Brain microvascular endothelial cell (primary cell): Measurements from ENCODE around the gene CES1.

Source experiments
- DNase-seq: peaks from one replicate; pipeline ENCODE4 v3.0.0-alpha.2; 2020
- H3K27ac ChIP-seq: fragments of 250-450 bp; sonication (Bioruptor Pico); 2 replicates; pipeline ENCODE4 v1.5.1; 2020; ENCODE audit warnings: mild to moderate bottlenecking, moderate library complexity
- H3K27me3 ChIP-seq: fragments of 250-450 bp; sonication (Bioruptor Pico); replicated peaks from 2 replicates; pipeline ENCODE4 v1.5.1; 2020; ENCODE audit warnings: mild to moderate bottlenecking
- H3K36me3 ChIP-seq: fragments of 250-450 bp; sonication (Bioruptor Pico); replicated peaks from 2 replicates; pipeline ENCODE4 v1.5.1; 2020; ENCODE audit warnings: mild to moderate bottlenecking
- H3K4me3 ChIP-seq: 2 replicates; pipeline ENCODE4 v1.5.1; 2011; ENCODE audit warnings: low read depth, mild to moderate bottlenecking, control low read depth, low read length, moderate library complexity
- CTCF ChIP-seq: IDR thresholded peaks from 2 replicates; pipeline ENCODE4 v1.5.1; 2011; ENCODE audit warnings: low read depth, mild to moderate bottlenecking, moderate library complexity, low read length, control low read depth, inconsistent platforms; ENCODE audit errors: missing control alignments
- in situ Hi-C: cut with HindIII; loops from 2 replicates; pipeline ENCODE4 v1.10.0; 2017; ENCODE audit warnings: low sequenced_read_pairs, low pct_ligation_motif_present

CES1 gene

GRCh38 chr16:55853114-55853513 is 20.2 kb upstream of the CES1 start:
- Histone ChIP-seq H3K36me3 (no peaks in the 10 kb centered on the region), H3K27ac (no peak overlapping the region), H3K4me3 (no peak overlapping the region), H3K27me3 (no peaks in the 10 kb centered on the region)
- in situ Hi-C loops, result no loop called here
- TF ChIP-seq CTCF, result no peak
- DNase-seq, result no peak

GRCh38 chr16:55849536-55849935 is 16.6 kb upstream of the CES1 start:
- DNase-seq, result no peak
- H3K36me3 ChIP-seq, result no peaks in the 10 kb centered on the region
- no peak for TF ChIP-seq CTCF
- H3K27me3 ChIP-seq, result no peaks in the 10 kb centered on the region
- in situ Hi-C loops, result loop anchor here (25.0 kb wide), 1 partner anchor 412 kb away; no protein-coding TSS in a partner anchor
- H3K4me3 ChIP-seq, result no peak overlapping the region
- no peak overlapping the region for H3K27ac ChIP-seq

GRCh38 chr16:55846598-55847346 is 13.9 kb upstream of the CES1 start:
- H3K27ac ChIP-seq, result no peak overlapping the region
- in situ Hi-C loops, result loop anchor here (25.0 kb wide), 1 partner anchor 409 kb away; no protein-coding TSS in a partner anchor
- no peaks in the 10 kb centered on the region for H3K36me3 ChIP-seq
- TF ChIP-seq CTCF, result no peak
- DNase-seq, result no peak
- no peaks in the 10 kb centered on the region for H3K27me3 ChIP-seq
- H3K4me3 ChIP-seq, result no peak overlapping the region

GRCh38 chr16:55843105-55843395 is 10.2 kb upstream of the CES1 start:
- Histone ChIP-seq H3K27ac (no peak overlapping the region), H3K27me3 (no peaks in the 10 kb centered on the region), H3K4me3 (no peak overlapping the region), H3K36me3 (no peaks in the 10 kb centered on the region)
- no peak for TF ChIP-seq CTCF
- in situ Hi-C loops, result loop anchor here (25.0 kb wide), 1 partner anchor 406 kb away; no protein-coding TSS in a partner anchor
- no peak for DNase-seq

- DNase-seq, result peak; percentile 23
- Histone ChIP-seq H3K27me3 (no peaks in the 10 kb centered on the region), H3K4me3 (no peak overlapping the region), H3K36me3 (no peaks in the 10 kb centered on the region), H3K27ac (no peak overlapping the region)
- in situ Hi-C loops, result loop anchor here (25.0 kb wide), 1 partner anchor 405 kb away; no protein-coding TSS in a partner anchor
- TF ChIP-seq CTCF, result peak; percentile 74
These were observed 9.6 kb upstream of the CES1 start for GRCh38 chr16:55842369-55843104.
